K562 (cell line): ENCODE data around the gene HOXB3. TPM values are rescaled to one million over a fixed set of nuclear protein-coding genes. Genes with fewer than 3 reads are reported as not detected.

ENCODE experiments used
- ARID4B ChIP-seq: sonication (generic); formaldehyde crosslinking; IDR thresholded peaks from 2 replicates; pipeline ENCODE4 v1.8.0; 2022; ENCODE audit warnings: mild to moderate bottlenecking, missing genetic modification reagents
- ARNT ChIP-seq, 2 experiments: fragments of 450-650 bp; IDR thresholded peaks; 2 replicates each; pipeline ENCODE4 v1.6.1; 2016; ENCODE audit warnings: mild to moderate bottlenecking in 1 of 2
- MNT ChIP-seq, 2 experiments: fragments of 450-650 bp; conservative IDR thresholded peaks; 2 replicates each; pipeline ENCODE4 v1.6.1; 2017; ENCODE audit warnings: mild to moderate bottlenecking in 2 of 2, moderate library complexity in 2 of 2
- NONO ChIP-seq, 2 experiments: fragments of 200-400 bp in 1 of 2; fragments of 450-650 bp in 1 of 2; formaldehyde crosslinking in 1 of 2; IDR thresholded peaks; 2 replicates each; pipeline ENCODE4 v1.6.1; 2017; ENCODE audit warnings: low read depth in 2 of 2, mild to moderate bottlenecking in 2 of 2, moderate library complexity in 2 of 2, low read length in 1 of 2
- PHTF2 ChIP-seq: fragments of 250-450 bp; sonication (Bioruptor Pico); IDR thresholded peaks from 2 replicates; pipeline ENCODE4 v1.5.0; 2021; ENCODE audit warnings: mild to moderate bottlenecking
- RB1 ChIP-seq: fragments of 450-650 bp; IDR thresholded peaks from 2 replicates; pipeline ENCODE4 v1.6.1; 2017; ENCODE audit warnings: low read depth, mild to moderate bottlenecking
- RBM14 ChIP-seq: fragments of 200-400 bp; formaldehyde crosslinking; IDR thresholded peaks from 2 replicates; pipeline ENCODE4 v1.6.1; 2018; ENCODE audit warnings: low read depth, mild to moderate bottlenecking, low read length, moderate library complexity, borderline replicate concordance; ENCODE audit not compliant: insufficient read depth
- SIN3B ChIP-seq: fragments of 450-650 bp; IDR thresholded peaks from 2 replicates; pipeline ENCODE4 v1.6.1; 2017; ENCODE audit warnings: low read depth, mild to moderate bottlenecking, moderate library complexity
- SRSF3 ChIP-seq: fragments of 200-400 bp; formaldehyde crosslinking; IDR thresholded peaks from 2 replicates; pipeline ENCODE4 v1.6.1; 2016; ENCODE audit warnings: mild to moderate bottlenecking, low read length, moderate library complexity; ENCODE audit not compliant: insufficient read depth
- SUPT5H ChIP-seq: fragments of 450-650 bp; IDR thresholded peaks from 2 replicates; pipeline ENCODE4 v1.6.1; 2016
- XRCC3 ChIP-seq: fragments of 450-650 bp; IDR thresholded peaks from 2 replicates; pipeline ENCODE4 v1.6.1; 2017; ENCODE audit warnings: mild to moderate bottlenecking, moderate library complexity
- ZBTB2 ChIP-seq: fragments of 450-650 bp; IDR thresholded peaks from 2 replicates; pipeline ENCODE4 v1.6.1; 2016; ENCODE audit warnings: antibody characterized with exemption
- ZBTB26 ChIP-seq: fragments of 450-650 bp; formaldehyde crosslinking; IDR thresholded peaks from 2 replicates; pipeline ENCODE4 v1.4.0; 2022; ENCODE audit warnings: missing genetic modification characterization
- ZNF165 ChIP-seq: fragments of 250-450 bp; sonication (Bioruptor Pico); IDR thresholded peaks from 2 replicates; pipeline ENCODE4 v1.4.0; 2020; ENCODE audit warnings: borderline replicate concordance
- ZNF507 ChIP-seq: conservative IDR thresholded peaks from 2 replicates; pipeline ENCODE4 v1.6.1; 2017; ENCODE audit warnings: missing genetic modification characterization, missing compliant biosample characterization
- ZNF512 ChIP-seq: IDR thresholded peaks from 2 replicates; pipeline ENCODE4 v1.6.1; 2016; ENCODE audit warnings: missing genetic modification characterization, missing compliant biosample characterization
- ZNF830 ChIP-seq: fragments of 250-450 bp; sonication (Bioruptor Pico); IDR thresholded peaks from 2 replicates; pipeline ENCODE4 v1.5.0; 2021; ENCODE audit warnings: mild to moderate bottlenecking
- polyA plus RNA-seq, 8 experiments: library from polyadenylated mRNA; depleted of rRNA in 4 of 8; stranded (reverse) in 5 of 8; unstranded in 3 of 8; fragments of >200 nt; fragmentation: Nextera tagmentation in 2 of 8; fragmentation: Illumina TruSeq in 1 of 8; extraction: Ambion mirVana in 2 of 8; extraction: Trizol in 1 of 8; gene quantifications; 2 replicates each; pipeline versions ENCODE4 v1.2.1 to v1.2.3, GENCODE V29; 2011 to 2014; ENCODE audit warnings: inconsistent platforms in 1 of 8, missing spikeins in 1 of 8
- total RNA-seq, 7 experiments: library from RNA; depleted of rRNA in 6 of 7; stranded (reverse); fragments of >200 nt in 6 of 7; fragmentation: Illumina TruSeq in 2 of 7; extraction: Trizol in 2 of 7; gene quantifications; 2 replicates each; pipeline versions ENCODE4 v1.2.1 to v1.2.3, GENCODE V29; 2011 to 2021; ENCODE audit warnings: low replicate concordance in 1 of 7

The HOXB3 gene
- total and polyA plus RNA-seq, 9 of the 15 experiments (the other 6 are each of a cell fraction or from before 2014, with no cell fraction given): 2.4 to 41.3 (median 20.2) TPM

GRCh38 chr17:48625495-48626244, 35.6 kb upstream of the HOXB3 start (continued):
- TF ChIP-seq ZBTB26 (CRISPR knock-in tag) (peak; percentile 92), PHTF2 (CRISPR knock-in tag) (peak; percentile 54; the same call in 1 of the 2 replicates), NONO (IDR thresholded peaks at IDR 0.05; ENCODE audit: low read depth in 2 of 2, low read length in 1 of 2) (peak; percentile 29 to 53; a peak in 2 of 4 replicates), SIN3B (no peak), MNT (conservative IDR thresholded peaks at IDR 0.05) (peak; percentile 32 to 55; a peak in 3 of 4 replicates), ZNF512 (peak; percentile 50; the same call in 1 of the 2 replicates), ARNT (IDR thresholded peaks at IDR 0.05) (no peak), SRSF3 (peak; percentile 97), XRCC3 (no peak), ZNF507 (tag) (0 out of 2 replicates have a peak, but pooled peaks have one; percentile 12), ARID4B (CRISPR knock-in tag) (peak; percentile 25; the same call in 1 of the 2 replicates), SUPT5H (peak; percentile 50), ZBTB2 (no peak), RB1 (0 out of 2 replicates have a peak, but pooled peaks have one; percentile 41), ZNF830 (no peak), RBM14 (0 out of 2 replicates have a peak, but pooled peaks have one; percentile 83), ZNF165 (0 out of 2 replicates have a peak, but pooled peaks have one; percentile 27)
